A549 treated with Mapracorat at 1 μM for 4 hours (cell line): ENCODE measurements around the gene CELF2. TPM values are rescaled to one million over a fixed set of nuclear protein-coding genes. Genes with fewer than 3 reads are reported as not detected.

Source experiments
- total RNA-seq: library from RNA; stranded (reverse); fragments of 200-300 nt; extraction: Qiagen RNA extraction; gene quantifications from 5 replicates; pipeline ENCODE4 v1.2.3, GENCODE V29; 2022

CELF2 gene
- 0.05 to 0.06 TPM (median 0.05 TPM) in 3 of 5 replicates, not detected in the others for total RNA-seq

DNA sequence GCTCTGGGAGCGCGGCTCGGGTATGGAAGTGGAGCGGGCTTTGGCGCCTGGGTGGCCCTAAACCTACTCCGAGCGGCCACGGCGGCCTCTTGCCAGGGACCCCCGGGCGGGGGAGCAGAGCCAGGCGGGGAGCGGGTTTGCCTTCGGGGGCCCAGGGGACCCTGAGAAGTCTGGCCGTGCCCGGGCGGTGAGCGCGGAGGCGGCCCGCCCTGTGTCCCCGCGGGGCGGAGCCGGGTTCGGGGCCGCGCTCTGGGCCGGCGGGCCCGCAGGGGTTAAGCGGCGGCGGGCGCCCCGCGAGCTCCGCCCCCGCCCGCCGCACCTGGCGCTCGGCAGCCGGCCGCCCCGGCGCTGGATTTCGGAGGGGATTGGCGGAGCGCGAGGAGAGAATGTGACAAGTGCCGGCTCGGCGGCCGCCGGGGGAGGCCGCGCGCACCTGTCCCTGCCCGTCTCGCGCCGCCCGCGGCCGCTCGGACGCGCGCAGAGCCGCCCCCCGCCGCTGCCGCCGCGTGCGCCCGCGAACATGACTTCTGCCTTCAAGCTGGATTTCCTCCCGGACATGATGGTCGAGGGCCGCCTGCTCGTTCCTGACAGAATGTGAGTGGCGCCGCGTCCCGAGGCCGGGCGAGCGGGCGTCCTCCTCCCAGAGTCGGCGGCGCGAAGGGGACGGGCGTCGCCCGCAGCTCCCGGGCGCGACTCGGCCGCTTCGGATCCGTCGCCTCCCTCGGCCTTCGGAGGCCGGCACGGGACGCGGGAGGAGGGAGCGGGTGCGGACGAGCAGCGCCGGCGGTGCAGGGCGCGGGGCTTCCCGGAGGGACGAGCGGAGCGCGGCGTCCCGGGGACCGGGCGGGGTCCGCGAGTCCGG, at the start of gene CELF2:
Gene CELF2 (plus strand): TSS at position 303 of the 862 bp plus-strand sequence. CDS start 218 bp downstream, at position 521.

